Measurements from ENCODE around the gene ZNF624.

Gene ZNF624

DNA sequence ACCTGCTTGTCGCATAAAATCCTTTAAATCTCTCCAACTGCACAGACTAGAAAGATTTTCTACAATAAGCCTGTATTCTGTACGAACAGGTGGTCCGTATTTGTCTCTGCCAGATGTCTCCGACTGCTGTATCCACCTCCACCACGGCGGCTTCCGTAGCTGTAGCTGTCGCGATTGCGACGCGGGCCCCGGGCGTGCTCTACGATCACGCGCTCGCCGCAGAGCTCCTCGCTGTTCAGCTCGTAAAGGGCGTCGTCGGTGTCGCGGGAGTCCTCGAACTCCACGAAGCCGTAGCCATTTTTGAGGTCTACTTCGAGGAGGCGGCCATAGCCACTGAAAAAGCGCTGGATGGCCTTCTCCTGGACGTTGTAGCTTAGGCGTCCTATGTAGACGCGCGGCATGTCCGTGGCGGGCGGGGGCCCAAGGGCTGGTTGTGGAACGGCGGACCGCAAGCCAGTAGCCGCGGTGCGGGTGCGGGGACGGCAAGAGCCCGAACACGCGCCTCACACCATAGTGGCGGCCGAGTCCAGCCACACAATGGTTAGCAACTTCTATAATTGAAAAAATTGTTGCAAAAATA is 36.1 kb downstream of the ZNF624 start:
- DNase-seq (ENCODE audit: low read depth): no peak

DNA sequence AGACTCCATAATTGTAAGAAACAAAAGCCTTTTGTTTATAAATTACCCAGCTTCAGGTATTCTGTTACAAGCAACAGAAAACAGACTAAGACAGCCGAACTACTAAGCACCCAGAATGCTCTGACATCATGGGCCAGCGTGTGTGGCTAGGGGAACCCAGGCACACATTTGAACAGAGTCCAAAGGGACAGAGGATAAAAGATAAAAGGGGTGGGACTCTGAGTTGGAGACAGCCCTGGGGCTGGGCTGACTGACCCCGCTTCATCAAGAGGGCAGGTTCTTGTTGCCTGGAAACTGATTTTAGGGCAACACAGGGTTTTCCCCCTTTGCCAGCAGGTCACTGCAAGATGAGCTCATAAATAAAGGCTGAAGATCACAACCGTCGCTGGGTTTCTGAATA is 54.1 kb downstream of the ZNF624 start:
- H3K4me3 ChIP-seq (ENCODE audit: low read depth, low read length): no peak overlapping the region
- DNase-seq (ENCODE audit: low read depth): no peak

More for the DNA sequence above, 36.1 kb downstream of the ZNF624 start:
- H3K4me3 ChIP-seq (ENCODE audit: low read depth, low read length): no peak overlapping the region

DNA sequence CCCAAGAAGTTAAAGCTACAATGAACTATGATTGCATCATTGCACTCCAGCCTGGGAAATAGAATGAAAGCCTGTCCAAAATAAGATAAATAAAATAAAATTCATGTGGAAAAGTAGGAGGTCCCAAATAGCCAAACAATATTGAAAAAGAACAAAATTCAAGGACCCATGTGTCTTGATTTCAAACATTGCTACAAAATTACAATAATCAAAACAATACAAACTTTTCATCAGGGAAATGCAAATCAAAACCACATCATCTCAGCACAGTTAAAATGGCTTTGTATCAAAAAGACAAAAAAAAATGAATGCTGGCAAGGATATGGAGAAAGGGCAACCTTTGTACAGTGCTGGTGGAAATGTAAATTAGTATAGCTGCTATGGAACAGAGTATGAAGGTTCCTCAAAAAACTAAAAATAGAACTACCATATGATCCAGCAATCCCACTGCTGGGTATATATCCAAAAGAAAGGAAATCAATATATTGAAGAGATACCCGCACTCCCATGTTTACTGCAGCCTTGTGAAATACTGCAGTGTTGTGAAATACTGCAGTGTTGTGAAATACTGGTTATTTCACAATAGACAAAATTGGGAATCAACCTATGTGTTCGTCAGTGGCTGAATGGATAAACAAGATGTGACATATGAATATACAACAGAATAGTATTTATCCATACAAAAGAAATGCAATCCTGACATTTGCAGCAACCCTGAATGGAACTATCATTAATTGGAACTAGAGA is 60.1 kb downstream of the ZNF624 start:
- no peak overlapping the region for H3K4me3 ChIP-seq (ENCODE audit: low read depth, low read length)
- DNase-seq (ENCODE audit: low read depth): peak; percentile 23

DNA sequence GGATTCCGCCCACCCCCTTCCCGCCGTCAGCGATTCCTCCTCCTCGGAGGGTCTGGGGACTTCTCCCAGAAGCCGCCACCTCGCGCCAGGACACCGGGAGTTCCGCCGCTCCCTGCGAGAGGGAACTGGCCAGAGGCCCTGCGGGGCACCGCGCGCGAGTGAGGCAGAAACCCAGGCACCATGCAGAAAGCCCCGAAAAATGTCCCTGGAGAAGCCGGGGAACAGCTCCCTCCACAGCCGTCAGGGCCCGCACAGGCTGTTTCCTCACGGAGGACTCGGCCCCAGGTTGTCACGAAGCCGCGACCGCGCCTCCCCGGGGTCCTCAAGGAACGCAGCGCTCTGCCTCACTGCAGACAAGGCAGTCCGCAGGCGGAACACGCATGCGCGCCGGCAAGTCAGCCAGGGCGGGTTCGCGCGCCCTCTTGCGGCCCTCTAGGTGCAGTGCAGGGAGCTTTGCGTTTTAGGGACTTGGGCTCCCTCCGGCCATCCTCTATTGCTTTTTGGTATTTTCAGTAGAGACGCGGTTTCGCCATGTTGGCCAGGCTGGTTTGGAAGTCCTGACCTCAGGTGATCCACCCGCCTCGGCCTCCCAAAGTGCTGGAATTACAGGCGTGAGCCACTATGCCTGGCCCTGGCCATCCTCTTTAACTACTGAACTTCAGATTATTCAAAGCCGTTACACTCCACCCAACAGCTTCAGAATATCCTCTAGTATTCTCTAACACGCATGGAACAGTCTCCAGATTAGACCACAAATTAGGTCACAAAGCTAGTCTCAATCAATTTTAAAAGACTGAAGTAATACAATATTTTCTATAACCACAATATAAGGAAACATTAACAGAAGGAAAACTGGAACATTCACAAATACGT is 64.3 kb downstream of the ZNF624 start:
- peak overlapping the region; percentile 68 for H3K4me3 ChIP-seq (ENCODE audit: low read depth, low read length)
- peak; percentile 36 for DNase-seq (ENCODE audit: low read depth)

DNA sequence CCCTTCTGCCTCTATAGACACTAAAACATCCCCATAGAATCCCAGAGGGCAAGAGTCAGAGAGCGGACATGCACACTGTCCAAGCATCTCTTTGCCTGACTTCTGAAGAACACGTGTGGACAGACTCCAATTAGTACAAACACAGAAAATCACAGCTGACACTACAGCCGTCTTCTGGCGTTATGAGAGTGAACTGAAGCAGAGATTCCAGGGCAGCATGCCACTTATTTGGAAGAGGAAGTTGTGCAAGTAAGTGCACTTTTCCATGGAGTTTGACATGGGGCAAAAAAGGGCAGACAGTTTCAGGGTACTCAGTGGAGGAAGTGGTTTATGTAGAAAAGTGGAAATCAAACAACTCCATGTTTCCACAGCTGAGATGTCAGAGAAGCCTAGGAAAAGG is 67.9 kb downstream of the ZNF624 start:
- DNase-seq (ENCODE audit: low read depth): no peak
- no peak overlapping the region for H3K4me3 ChIP-seq (ENCODE audit: low read depth, low read length)

DNA sequence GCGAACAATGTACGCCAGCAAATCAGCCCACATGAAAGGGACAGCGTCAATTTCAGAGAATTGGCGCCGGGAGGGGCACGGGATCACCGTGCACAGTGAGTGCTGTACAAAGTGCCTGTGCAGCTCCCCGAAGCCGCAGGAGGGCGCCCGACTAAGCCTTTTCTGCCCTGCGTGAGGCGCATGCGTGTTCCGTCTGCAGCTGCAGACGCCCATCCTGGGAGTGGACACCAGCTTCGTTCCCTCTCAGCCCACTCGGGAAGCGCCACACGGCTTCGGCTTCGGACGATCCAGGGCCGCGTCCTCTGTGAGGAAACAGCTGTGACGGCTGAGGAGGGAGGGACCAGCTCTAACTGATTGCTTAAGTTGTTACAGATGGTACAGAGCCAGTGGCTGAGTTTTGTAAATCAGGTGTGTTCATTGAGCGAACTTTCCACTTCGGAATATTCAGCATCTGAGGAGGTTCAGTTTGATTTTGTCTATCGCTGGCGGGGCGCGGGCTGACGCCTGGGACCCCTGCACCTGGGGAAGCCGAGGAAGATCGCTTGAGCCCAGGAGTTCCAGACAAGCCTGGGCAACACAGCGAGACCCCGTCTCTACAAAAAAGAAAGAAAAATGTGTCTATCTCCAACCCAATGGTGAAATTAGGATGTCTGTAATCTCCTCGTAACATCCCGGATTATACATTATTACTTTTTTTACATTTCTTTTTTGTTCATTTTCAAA is 69.2 kb downstream of the ZNF624 start:
- H3K4me3 ChIP-seq (ENCODE audit: low read depth, low read length): peak overlapping the region; percentile 50
- DNase-seq (ENCODE audit: low read depth): peak; percentile 43

DNA sequence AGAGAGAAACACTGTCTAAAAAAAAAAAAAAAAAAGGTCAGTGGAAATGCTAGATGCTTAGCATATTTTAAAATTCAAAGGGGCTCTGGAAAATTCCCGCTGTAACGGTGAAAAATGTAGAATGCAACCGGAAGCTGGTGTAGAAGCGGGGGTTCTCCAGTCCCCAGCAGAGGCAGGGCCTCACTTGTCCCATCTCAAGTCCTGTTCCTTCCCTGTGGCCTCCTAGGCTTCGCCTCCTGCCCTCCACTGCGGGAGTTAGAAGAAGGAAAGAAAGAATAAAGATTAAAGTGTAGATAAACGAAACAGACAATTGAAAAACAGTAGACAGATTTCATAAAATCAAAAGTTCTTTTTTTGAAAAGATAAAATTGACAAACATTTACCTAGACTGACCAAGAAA is 69.9 kb downstream of the ZNF624 start:
- no peak for DNase-seq (ENCODE audit: low read depth)
- H3K4me3 ChIP-seq (ENCODE audit: low read depth, low read length): peak overlapping the region; percentile 50

DNA sequence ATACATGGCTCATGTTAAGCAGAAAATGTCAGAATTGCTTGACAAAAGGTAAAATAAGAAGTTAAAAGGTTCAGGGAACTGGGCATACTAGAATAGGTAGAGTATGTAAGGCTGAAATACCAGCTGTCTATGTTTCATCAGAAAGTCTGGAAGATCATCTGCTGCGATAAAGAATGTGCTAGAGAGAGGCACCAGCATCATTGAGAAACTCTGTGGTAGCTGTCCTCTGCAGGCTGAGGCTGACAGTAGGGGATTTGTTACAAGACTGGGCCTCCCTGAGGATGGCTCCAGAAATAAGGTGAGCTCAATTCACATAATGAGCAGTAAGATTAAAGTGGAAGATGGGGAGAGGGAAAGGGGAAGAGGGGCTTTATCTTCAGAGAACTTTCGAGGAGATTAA is 80.2 kb downstream of the ZNF624 start:
- no peak overlapping the region for H3K4me3 ChIP-seq (ENCODE audit: low read depth, low read length)
- no peak for DNase-seq (ENCODE audit: low read depth)
